RCC 7860 (cell line): ENCODE results near the gene YTHDF1.

Experiments
- DNase-seq: peaks from one replicate; pipeline ENCODE4 v3.0.0-alpha.2; 2015; ENCODE audit warnings: low spot score
- FAIRE-seq: peaks from 2 replicates; lab custom pipeline; 2012; peaks lifted over from hg19 to GRCh38; lab: Jason Lieb, UNC

The YTHDF1 gene

DNA sequence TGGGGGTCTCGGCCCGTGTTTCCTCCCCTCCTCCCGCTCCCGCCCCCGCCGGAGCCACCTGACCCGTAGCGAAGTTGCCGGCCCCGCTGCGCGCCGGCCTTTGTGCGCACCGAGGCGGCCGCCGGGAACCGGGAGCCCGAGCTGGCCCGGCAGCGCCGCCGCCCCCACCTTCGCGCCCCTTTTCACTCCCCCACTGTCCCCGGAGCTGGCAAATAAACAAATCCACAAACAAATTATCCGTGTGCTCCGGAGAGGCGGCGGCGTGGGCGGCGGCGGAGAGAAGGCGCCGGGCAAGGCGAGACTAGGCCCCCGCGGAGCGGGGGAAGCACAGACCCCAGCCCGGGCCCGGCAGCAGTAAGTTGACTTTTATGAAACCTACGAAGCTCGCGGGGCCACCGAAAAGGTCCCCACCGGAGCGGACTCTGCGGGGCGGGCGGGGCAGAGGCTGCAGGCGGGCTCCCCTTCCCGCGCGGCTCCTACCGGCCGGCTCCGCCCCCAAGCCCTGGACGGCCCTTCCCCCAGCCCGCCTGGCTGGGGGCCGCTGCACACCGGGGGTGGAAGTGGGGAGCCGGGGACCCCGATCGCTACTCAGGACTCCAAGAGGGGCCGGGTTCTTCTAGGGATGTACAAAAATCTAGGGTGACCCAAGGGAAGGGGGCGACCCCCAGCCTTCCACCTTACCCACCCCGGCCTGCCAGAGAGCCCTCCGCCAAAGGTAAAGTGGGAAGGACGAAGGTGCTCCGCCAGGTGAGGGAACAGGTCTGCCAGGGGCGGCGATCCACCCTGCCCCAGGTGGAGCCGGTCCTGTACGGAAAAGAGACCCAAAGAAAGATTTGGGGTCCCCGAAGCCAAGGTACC lies 40.7 kb downstream of the YTHDF1 start:
- DNase-seq (no peak), FAIRE-seq (no peak)

DNA sequence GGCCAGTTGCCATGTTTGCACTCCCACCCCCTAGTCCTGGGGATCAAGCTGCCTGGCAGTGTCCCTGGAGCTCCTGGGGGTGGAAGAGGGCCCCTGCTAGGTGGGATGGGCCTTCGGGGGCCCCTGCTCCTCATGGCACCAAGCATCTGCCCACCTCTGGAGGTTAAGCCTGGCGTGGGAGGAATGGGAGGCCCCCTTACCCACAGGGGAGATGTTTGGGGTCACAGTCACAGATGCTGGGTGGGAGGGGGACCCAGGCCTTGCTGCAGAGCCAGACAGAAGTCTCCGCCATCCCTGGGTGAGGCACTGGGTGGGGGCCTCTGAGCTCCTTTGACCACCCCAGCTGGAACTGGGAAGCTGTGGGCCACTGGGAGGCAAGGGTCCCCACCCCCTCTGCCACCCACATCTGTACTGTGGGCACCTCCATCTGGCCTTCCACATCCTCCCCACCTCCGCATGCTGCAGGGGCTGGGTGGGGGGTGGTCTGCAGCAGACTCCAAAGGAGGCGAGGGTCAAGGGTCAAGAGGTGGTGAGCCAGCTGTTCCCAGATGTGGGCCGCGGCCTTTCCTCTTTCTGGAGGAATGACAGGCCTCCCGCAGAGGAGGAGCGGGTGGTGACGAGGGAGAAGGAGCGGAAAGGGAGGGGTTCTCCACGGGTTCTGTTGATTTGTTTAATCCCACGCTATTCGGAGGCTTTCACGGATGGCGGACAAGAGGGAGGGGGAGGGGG lies 41.5 kb downstream of the YTHDF1 start:
- FAIRE-seq (no peak), DNase-seq (no peak)

DNA sequence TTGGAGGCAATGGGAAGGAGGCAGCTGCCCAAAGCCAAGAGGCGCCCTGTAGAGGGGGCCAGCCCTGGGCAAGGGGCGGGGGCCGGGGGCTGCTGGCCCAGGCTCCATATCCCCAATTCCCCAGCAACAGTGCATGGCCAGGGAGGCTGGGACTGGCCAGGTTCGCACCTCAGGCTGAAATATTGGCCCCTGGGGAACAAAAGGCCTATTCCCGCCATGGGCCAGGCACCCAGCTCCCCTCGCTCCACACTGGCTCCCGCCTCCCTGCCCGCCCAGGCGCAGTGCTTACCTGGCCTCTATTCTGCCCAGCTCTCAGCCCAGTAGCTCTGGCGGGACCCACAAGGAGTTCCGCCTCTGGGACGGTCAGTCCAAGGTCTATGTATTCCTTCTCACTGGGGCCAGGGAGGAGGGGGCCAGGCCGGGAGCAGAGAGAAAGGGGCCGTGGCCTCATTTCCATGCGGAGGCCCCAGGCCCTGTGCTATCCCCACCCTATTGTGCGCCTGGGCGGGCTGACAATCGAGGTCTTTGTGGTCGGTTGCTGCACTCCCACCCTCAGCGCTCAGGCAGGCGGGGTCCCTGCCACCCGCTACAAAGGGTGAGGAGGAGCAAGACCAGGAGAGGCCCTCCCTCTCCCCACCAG lies 42.3 kb downstream of the YTHDF1 start:
- DNase-seq (no peak), FAIRE-seq (no peak)

GRCh38 chr20:63172726-63173125 lies 43.2 kb downstream of the YTHDF1 start:
- FAIRE-seq (no peak), DNase-seq (no peak)

DNA sequence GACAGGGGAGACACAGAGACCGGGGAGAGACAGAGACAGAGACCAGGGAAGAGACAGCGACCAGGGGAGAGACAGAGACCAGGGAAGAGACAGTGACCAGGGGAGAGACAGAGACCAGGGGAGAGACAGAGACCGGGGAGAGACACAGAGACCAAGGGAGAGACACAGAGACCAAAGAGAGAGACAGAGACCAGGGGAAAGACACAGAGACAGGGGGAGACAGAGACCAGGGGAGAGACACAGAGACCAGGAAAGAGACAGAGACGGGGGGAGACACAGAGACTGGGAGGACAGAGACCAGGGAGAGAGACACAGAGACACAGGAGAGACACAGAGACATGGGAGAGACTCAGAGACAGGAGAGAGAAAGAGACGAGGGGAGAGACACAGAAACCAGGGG lies 43.9 kb downstream of the YTHDF1 start:
- DNase-seq = no peak

GRCh38 chr20:63169681-63170080 lies 46.2 kb downstream of the YTHDF1 start:
- FAIRE-seq = no peak

More for the DNA sequence above, 43.9 kb downstream of the YTHDF1 start:
- FAIRE-seq = no peak

DNA sequence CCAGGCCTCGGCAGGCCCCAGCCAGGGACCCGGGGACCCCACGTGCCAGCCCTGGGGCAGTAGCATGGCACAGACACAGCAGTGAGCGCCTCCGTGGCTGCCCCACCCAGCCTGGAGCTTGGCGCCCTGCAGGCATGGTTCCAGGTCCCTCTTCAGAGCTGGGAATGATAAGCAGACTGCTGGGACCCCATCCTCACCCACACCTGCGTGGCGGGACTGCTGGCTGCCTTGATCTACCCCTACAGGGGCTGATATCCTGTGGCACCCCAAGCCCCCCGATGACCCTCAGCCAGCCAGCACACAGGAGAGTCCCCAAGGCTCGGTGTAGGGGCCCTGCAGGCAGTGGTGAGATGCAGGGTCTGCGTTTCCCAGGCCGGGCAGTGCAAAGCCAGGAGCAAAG lies 47.1 kb downstream of the YTHDF1 start:
- no peak for FAIRE-seq
- DNase-seq = no peak

More at GRCh38 chr20:63169681-63170080, 46.2 kb downstream of the YTHDF1 start:
- DNase-seq = no peak

DNA sequence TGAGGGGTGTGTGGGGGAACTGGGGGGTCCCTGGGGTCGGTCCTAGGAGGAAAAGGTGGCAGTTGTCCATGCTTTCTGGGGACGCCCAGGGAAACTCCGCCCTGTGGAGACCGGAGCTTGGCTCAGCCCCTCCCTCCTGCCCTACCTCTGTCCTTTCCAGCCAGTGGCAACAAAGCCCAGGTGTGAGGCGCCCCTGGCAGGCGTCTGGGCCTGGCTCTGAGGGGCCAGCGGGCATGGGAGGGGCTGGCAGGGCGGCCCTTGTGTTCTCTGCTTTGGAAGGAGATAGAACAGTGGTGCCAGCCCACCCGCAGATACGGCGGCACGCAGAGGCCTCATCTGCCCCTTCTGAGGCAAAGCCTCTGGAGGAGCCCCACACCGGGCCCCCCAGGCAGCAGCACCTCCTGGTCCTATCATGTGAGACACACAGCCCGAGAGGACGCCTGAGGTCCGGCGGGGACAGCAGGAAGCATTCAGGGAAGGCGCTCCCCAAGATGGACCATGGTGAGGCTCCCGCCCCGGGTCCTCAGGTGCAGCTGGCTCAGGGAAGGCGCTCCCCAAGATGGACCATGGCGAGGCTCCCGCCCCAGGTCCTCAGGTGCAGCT lies 47.9 kb downstream of the YTHDF1 start:
- no peak for FAIRE-seq

GRCh38 chr20:63167026-63167917 lies 48.7 kb downstream of the YTHDF1 start:
- DNase-seq = no peak
- FAIRE-seq = no peak

More for the DNA sequence above, 47.9 kb downstream of the YTHDF1 start:
- no peak for DNase-seq

GRCh38 chr20:63166193-63167020 lies 49.5 kb downstream of the YTHDF1 start:
- no peak for DNase-seq
- FAIRE-seq = no peak

GRCh38 chr20:63165356-63166192 lies 50.4 kb downstream of the YTHDF1 start:
- DNase-seq = no peak
- FAIRE-seq = no peak

DNA sequence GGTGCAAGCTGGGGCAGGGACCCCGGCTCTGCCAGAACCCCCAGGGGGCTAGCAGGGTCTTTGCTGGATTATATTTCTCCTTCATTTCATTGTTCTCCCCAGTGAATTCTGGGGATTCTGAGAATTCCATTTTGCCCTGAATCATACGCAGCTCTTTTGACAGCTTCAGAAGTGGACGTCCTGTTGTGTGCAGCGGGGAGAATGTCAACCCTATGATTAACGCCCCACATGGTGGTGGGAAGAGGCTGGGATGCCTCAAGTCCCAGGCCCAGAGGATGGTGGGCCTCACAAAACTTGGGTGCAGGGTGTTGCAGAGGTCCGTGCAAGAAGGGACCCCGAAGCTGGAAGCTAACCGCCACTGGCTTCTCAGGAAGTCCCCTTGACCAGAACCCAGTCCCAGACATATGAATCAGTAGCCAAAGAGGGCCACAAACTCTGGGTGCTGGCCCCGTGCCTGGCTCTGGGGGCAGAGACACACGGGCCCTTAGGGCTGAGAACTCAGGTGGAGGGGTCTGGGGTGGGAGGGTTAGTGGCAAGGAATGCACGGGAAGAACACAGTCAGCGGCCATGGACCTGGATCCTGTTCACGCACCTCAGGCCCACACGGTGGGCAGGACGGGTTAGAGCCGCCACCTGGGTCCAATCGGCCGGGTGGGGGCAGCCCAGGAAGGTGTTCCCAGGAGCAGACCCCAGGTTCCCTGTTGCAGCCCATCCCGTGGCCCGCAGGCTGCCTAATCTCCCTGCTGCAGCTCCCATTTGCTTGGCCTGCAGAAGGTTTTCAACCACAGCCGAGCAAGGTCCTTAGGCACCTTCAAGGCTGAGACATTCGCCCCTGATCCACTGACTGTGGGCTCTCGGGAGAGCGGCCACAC lies 51.2 kb downstream of the YTHDF1 start:
- DNase-seq = no peak
- FAIRE-seq = no peak

GRCh38 chr20:63163596-63164483 lies 52.1 kb downstream of the YTHDF1 start:
- no peak for DNase-seq
- FAIRE-seq = no peak

DNA sequence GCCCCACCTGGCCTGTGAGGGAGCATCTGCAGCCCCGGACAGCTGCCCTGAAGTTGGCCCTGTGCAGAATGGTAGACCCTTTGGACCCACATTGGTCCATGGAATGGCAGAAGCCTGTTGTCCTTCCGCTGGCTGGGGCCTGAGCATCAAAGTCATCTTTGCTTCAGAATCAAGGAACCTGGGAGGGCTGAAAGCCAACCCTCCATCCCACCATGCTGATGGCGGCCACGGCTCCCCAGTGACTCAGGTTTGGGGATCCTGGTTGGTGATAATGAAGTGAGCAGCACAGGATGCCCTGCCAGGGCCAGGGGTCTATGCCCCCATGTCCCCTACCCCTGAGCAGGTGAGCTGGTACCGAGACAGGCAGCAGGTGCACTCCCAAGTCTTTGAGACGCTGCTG lies 52.8 kb downstream of the YTHDF1 start:
- FAIRE-seq = no peak

GRCh38 chr20:63162206-63162795 lies 53.6 kb downstream of the YTHDF1 start:
- FAIRE-seq (no peak), DNase-seq (no peak)

More for the DNA sequence above, 52.8 kb downstream of the YTHDF1 start:
- no peak for DNase-seq

GRCh38 chr20:63161176-63161651 lies 54.7 kb downstream of the YTHDF1 start:
- no peak for DNase-seq

More at GRCh38 chr20:63161176-63161651, 54.7 kb downstream of the YTHDF1 start:
- FAIRE-seq = no peak
